Erythroblast (primary cell): ENCODE measurements around the gene FOXA1.

Experiments
- GATA1 ChIP-seq: IDR thresholded peaks from 2 replicates; pipeline ENCODE4 v1.6.1; 2011; ENCODE audit warnings: low read depth, mild to moderate bottlenecking, control low read depth, low read length, moderate library complexity
- POLR2A ChIP-seq: IDR thresholded peaks from 2 replicates; pipeline ENCODE4 v1.6.1; 2011; ENCODE audit warnings: mild to moderate bottlenecking, low read length

DNA sequence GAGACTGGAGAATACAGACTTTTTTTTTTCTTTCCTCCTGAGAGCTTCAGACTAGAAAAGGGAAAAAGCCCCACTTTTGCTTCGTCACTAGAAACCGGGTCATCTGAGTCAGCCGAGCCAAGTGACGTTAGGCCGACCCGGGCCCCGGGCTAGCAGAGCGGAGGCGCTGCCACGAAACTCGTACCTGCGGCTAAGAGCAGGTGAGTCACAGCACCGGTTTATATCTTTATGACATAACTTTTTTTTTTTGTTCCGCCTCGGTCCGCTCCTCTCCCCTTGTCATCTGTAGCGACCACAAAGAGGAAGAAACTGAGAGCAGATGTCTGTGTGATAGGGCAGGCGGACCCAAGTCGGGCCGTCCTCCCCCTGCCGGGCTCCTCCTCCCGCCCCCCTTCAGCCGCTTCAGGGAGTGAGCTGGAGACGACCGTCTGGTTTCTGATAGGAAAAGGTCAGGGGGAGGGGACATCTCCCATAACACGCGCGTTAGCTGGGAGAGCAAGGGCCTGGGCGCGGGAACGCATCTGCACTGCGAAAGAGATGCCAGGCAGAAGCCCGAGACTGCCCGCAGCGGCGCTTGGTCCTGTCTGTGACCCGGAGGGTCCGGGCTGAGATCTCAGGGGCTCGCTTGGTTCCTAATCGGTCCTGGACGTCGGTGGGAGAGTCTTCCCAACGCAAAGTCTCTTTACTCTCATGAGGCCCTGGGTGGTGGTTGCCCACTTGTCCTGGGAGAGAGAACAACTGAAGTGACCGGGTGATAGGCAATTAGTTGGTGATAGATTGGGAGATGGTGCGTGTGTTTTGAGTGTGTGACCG lies 966 bp upstream of the FOXA1 start:
- TF ChIP-seq POLR2A (no peak), GATA1 (no peak)
